ENCODE results near the gene DIRAS3.

DIRAS3 gene

GRCh38 chr1:68043443-68044090 lies 6.9 kb downstream of the DIRAS3 start:
- H3K4me2 ChIP-seq (ENCODE audit: low read length), result no peak overlapping the region
- no peak overlapping the region for H3K4me3 ChIP-seq (ENCODE audit: low read length)
- H3K4me1 ChIP-seq (ENCODE audit: control insufficient read depth, low read length), result no peaks in the 10 kb centered on the region
- H3K27ac ChIP-seq (ENCODE audit: low read depth, low read length), result no peak overlapping the region
- H3K9me2 ChIP-seq (replicated peaks; ENCODE audit: control insufficient read depth, low read length), result no peaks in the 10 kb centered on the region
- no peaks in the 10 kb centered on the region for H3K9me3 ChIP-seq (ENCODE audit: control insufficient read depth, insufficient read depth, low read length)
- no peaks in the 10 kb centered on the region for H3F3A ChIP-seq (ENCODE audit: control insufficient read depth, insufficient read depth)
- TF ChIP-seq CTCF (IDR thresholded peaks at IDR 0.05; ENCODE audit: low read depth, low read length, poor library complexity, severe bottlenecking), result no peak
- TF ChIP-seq EZH2phosphoT487 (IDR thresholded peaks at IDR 0.05; ENCODE audit: borderline replicate concordance, low read length), result no peak
- H3K79me2 ChIP-seq (ENCODE audit: control insufficient read depth, low read length), result no peaks in the 10 kb centered on the region
- H4K20me1 ChIP-seq (ENCODE audit: control insufficient read depth, insufficient read depth, low read depth, low read length), result no peaks in the 10 kb centered on the region
- H3K36me3 ChIP-seq (ENCODE audit: control insufficient read depth, low read length), result no peaks in the 10 kb centered on the region
- no peaks in the 10 kb centered on the region for H3K27me3 ChIP-seq (ENCODE audit: control insufficient read depth, low read length)

GRCh38 chr1:68036946-68037345 lies 13.5 kb downstream of the DIRAS3 start:
- Histone ChIP-seq H4K20me1 (ENCODE audit: control insufficient read depth, insufficient read depth, low read depth, low read length) (no peaks in the 10 kb centered on the region), H3K4me2 (ENCODE audit: low read length) (no peak overlapping the region), H3K79me2 (ENCODE audit: control insufficient read depth, low read length) (no peaks in the 10 kb centered on the region), H3K4me1 (ENCODE audit: control insufficient read depth, low read length) (no peaks in the 10 kb centered on the region), H3K36me3 (ENCODE audit: control insufficient read depth, low read length) (no peaks in the 10 kb centered on the region), H3K27ac (ENCODE audit: low read depth, low read length) (no peak overlapping the region), H3K9me2 (replicated peaks; ENCODE audit: control insufficient read depth, low read length) (no peaks in the 10 kb centered on the region), H3K4me3 (ENCODE audit: low read length) (no peak overlapping the region), H3F3A (ENCODE audit: control insufficient read depth, insufficient read depth) (no peaks in the 10 kb centered on the region), H3K27me3 (ENCODE audit: control insufficient read depth, low read length) (no peaks in the 10 kb centered on the region), H3K9me3 (ENCODE audit: control insufficient read depth, insufficient read depth, low read length) (no peaks in the 10 kb centered on the region)
- no peak for TF ChIP-seq EZH2phosphoT487 (IDR thresholded peaks at IDR 0.05; ENCODE audit: borderline replicate concordance, low read length)
- no peak for TF ChIP-seq CTCF (IDR thresholded peaks at IDR 0.05; ENCODE audit: low read depth, low read length, poor library complexity, severe bottlenecking)

DNA sequence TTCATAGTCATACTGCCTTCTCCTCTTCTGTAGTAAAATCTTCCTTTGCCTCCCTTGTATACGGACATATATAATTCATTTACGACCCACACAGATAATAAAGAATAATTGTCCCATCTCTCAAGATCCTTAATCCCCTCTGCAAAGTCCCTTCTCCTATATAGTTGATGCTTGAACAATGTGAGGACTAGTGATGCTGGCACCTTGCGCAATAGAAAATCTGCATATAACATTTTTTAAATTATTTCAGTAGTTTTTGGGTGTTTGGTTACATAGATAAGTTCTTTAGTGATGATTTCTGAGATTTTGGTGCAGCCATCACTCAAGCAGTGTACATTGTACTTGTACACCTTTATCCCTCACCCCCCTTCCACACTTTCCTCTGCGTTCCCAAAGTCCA lies 21.0 kb downstream of the DIRAS3 start:
- Histone ChIP-seq H3K4me3 (ENCODE audit: low read length) (no peak overlapping the region), H4K20me1 (ENCODE audit: control insufficient read depth, insufficient read depth, low read depth, low read length) (no peaks in the 10 kb centered on the region), H3K36me3 (ENCODE audit: control insufficient read depth, low read length) (no peaks in the 10 kb centered on the region), H3F3A (ENCODE audit: control insufficient read depth, insufficient read depth) (no peaks in the 10 kb centered on the region), H3K9me3 (ENCODE audit: control insufficient read depth, insufficient read depth, low read length) (no peaks in the 10 kb centered on the region), H3K9me2 (replicated peaks; ENCODE audit: control insufficient read depth, low read length) (no peaks in the 10 kb centered on the region), H3K4me2 (ENCODE audit: low read length) (no peak overlapping the region), H3K4me1 (ENCODE audit: control insufficient read depth, low read length) (no peaks in the 10 kb centered on the region), H3K27me3 (ENCODE audit: control insufficient read depth, low read length) (no peaks in the 10 kb centered on the region), H3K27ac (ENCODE audit: low read depth, low read length) (no peak overlapping the region), H3K79me2 (ENCODE audit: control insufficient read depth, low read length) (no peaks in the 10 kb centered on the region)
- TF ChIP-seq CTCF (IDR thresholded peaks at IDR 0.05; ENCODE audit: low read depth, low read length, poor library complexity, severe bottlenecking), result no peak
- TF ChIP-seq EZH2phosphoT487 (IDR thresholded peaks at IDR 0.05; ENCODE audit: borderline replicate concordance, low read length), result no peak

All from DOHH2 (cell line).